Tibial nerve (tissue), 4 donors: Measurements from ENCODE around the gene MBD1. TPM values are rescaled to one million over a fixed set of nuclear protein-coding genes. Genes with fewer than 3 reads are reported as not detected.
"Not testable (repeated sequence)": the region's sequence is repeated elsewhere in the genome, so short reads cannot be mapped to it uniquely, and the experiment has no call there.

Source experiments
- DNase-seq, 2 donors: peaks; one replicate each; pipeline ENCODE4 v3.0.0-alpha.2; 2019; ENCODE audit warnings: low spot score in 2 of 2
- H3K27ac ChIP-seq, 4 donors: fragments of 200-600 bp; sonication (generic) in 3 of 4; one replicate each; pipeline ENCODE4 v1.5.1; 2017 to 2019; ENCODE audit warnings: mild to moderate bottlenecking in 1 of 4
- H3K27me3 ChIP-seq, 2 donors: fragments of 200-600 bp; sonication (generic) in 1 of 2; one replicate each; pipeline versions ENCODE4 v1.5.1 to v1.6.0; 2017 to 2019
- H3K36me3 ChIP-seq, 3 donors: fragments of 200-600 bp; sonication (generic); one replicate each; pipeline ENCODE4 v1.5.1; 2018 to 2019
- H3K4me1 ChIP-seq, 4 donors: fragments of 200-600 bp; sonication (generic) in 3 of 4; one replicate each; pipeline ENCODE4 v1.5.1; 2017 to 2019
- H3K4me3 ChIP-seq, 4 donors: fragments of 200-600 bp; sonication (generic) in 3 of 4; one replicate each; pipeline ENCODE4 v1.5.1; 2017 to 2019; ENCODE audit warnings: mild to moderate bottlenecking in 1 of 4, moderate library complexity in 1 of 4
- H3K9me3 ChIP-seq, 4 donors: fragments of 200-600 bp; sonication (generic) in 3 of 4; one replicate each; pipeline ENCODE4 v1.5.1; 2017 to 2019
- CTCF ChIP-seq, 5 experiments: fragments of 200-600 bp in 3 of 5; fragments of 450-650 bp in 2 of 5; sonication (generic) in 3 of 5; IDR thresholded peaks; one replicate each; pipeline ENCODE4 v1.5.1; 2016 to 2019; ENCODE audit warnings: antibody characterized with exemption in 5 of 5, mild to moderate bottlenecking in 3 of 5, moderate library complexity in 2 of 5
- EP300 ChIP-seq, 2 donors: sonication (generic); formaldehyde crosslinking; IDR thresholded peaks; one replicate each; pipeline ENCODE4 v1.6.1; 2017; ENCODE audit warnings: antibody characterized with exemption in 2 of 2, mild to moderate bottlenecking in 1 of 2
- POLR2A ChIP-seq, 2 donors: fragments of 450-650 bp; IDR thresholded peaks; one replicate each; pipeline ENCODE4 v1.6.1; 2017; ENCODE audit warnings: antibody characterized with exemption in 2 of 2, mild to moderate bottlenecking in 2 of 2, moderate library complexity in 2 of 2
- WGBS, 2 donors: methylation state at CpG; one replicate each; pipeline ENCODE4 v1.1.5; 2018; 5-methylcytosine and 5-hydroxymethylcytosine counted together
- small RNA-seq: library from RNA; depleted of rRNA; stranded (forward); fragments of <200 nt; gene quantifications from one replicate; pipeline ENCODE3, GENCODE V24; 2016
- total RNA-seq, 4 donors: library from RNA; depleted of rRNA; stranded (reverse); fragments of >200 nt; gene quantifications; one replicate each; pipeline ENCODE4 v1.1.0, GENCODE V29; 2016

The MBD1 gene
- total RNA-seq, 4 donors from 2014 or later, result 69.3 to 103 (median 85.7) TPM

- Histone ChIP-seq H3K4me3 (no peak overlapping the region), H3K27me3 (no peaks in the 10 kb centered on the region), H3K27ac (no peak overlapping the region), H3K36me3 (no peaks in the 10 kb centered on the region), H3K9me3 (no peaks in the 10 kb centered on the region), H3K4me1 (no peaks in the 10 kb centered on the region)
- TF ChIP-seq CTCF (IDR thresholded peaks at IDR 0.05), result no peak
- no peak for TF ChIP-seq EP300 (IDR thresholded peaks at IDR 0.05)
- TF ChIP-seq POLR2A (IDR thresholded peaks at IDR 0.05), result no peak
- no peak for DNase-seq
Observed at GRCh38 chr18:50247561-50247960, 33.8 kb downstream of the MBD1 start.

GRCh38 chr18:50241768-50242167, 39.6 kb downstream of the MBD1 start:
- not testable (repeated sequence) for H3K27me3 ChIP-seq, H3K4me3 ChIP-seq, H3K27ac ChIP-seq, H3K4me1 ChIP-seq, DNase-seq, H3K36me3 ChIP-seq
- 75 to 81% methylated on average over 8 of the region's 8 CpGs for WGBS, 2 donors
- peaks cover 0 to 17% (median 0%) of the 10 kb centered on the region in 4 donors for H3K9me3 ChIP-seq

- Histone ChIP-seq H3K36me3 (peaks cover 0 to 6% (median 0%) of the 10 kb centered on the region in 3 donors), H3K9me3 (peaks cover 0 to 17% (median 0%) of the 10 kb centered on the region in 4 donors), H3K4me3 (no peak overlapping the region), H3K4me1 (no peaks in the 10 kb centered on the region), H3K27me3 (no peaks in the 10 kb centered on the region), H3K27ac (no peak overlapping the region)
- WGBS, 2 donors, result 86 to 89% methylated on average over 3 of the region's 3 CpGs
- DNase-seq, result no peak
- TF ChIP-seq EP300 (IDR thresholded peaks at IDR 0.05) (no peak), CTCF (IDR thresholded peaks at IDR 0.05) (no peak), POLR2A (IDR thresholded peaks at IDR 0.05) (no peak)
Observed at GRCh38 chr18:50240080-50240563, 41.2 kb downstream of the MBD1 start.

- no peak overlapping the region for H3K27ac ChIP-seq
- no peaks in the 10 kb centered on the region for H3K4me1 ChIP-seq
- TF ChIP-seq CTCF (IDR thresholded peaks at IDR 0.05) (no peak), POLR2A (IDR thresholded peaks at IDR 0.05) (no peak), EP300 (IDR thresholded peaks at IDR 0.05) (no peak)
- H3K9me3 ChIP-seq, result no peaks in the 10 kb centered on the region
- peaks cover 0 to 8% (median 0%) of the 10 kb centered on the region in 3 donors for H3K36me3 ChIP-seq
- DNase-seq, result no peak
- H3K4me3 ChIP-seq, result no peak overlapping the region
- WGBS, 2 donors, result 40 to 41% methylated on average over 2 of the region's 2 CpGs
- H3K27me3 ChIP-seq, result no peaks in the 10 kb centered on the region
Observed at GRCh38 chr18:50232419-50232818, 48.9 kb downstream of the MBD1 start.

- H3K4me3 ChIP-seq, result no peak overlapping the region
- no peak for TF ChIP-seq EP300 (IDR thresholded peaks at IDR 0.05)
- no peak for TF ChIP-seq CTCF (IDR thresholded peaks at IDR 0.05)
- TF ChIP-seq POLR2A (IDR thresholded peaks at IDR 0.05), result no peak
- H3K36me3 ChIP-seq, result peaks cover 0 to 8% (median 0%) of the 10 kb centered on the region in 3 donors
- no peaks in the 10 kb centered on the region for H3K27me3 ChIP-seq
- H3K27ac ChIP-seq, result no peak overlapping the region
- 72 to 80% methylated on average over 4 of the region's 4 CpGs for WGBS, 2 donors
- H3K4me1 ChIP-seq, result no peaks in the 10 kb centered on the region
- no peak for DNase-seq
- H3K9me3 ChIP-seq, result no peaks in the 10 kb centered on the region
Observed at GRCh38 chr18:50231621-50232020, 49.7 kb downstream of the MBD1 start.

GRCh38 chr18:50220249-50220648, 61.1 kb downstream of the MBD1 start:
- not testable (repeated sequence) for H3K4me3 ChIP-seq, H3K36me3 ChIP-seq, DNase-seq, H3K27ac ChIP-seq, H3K27me3 ChIP-seq, H3K4me1 ChIP-seq
- H3K9me3 ChIP-seq, result peaks cover 0 to 30% (median 0%) of the 10 kb centered on the region in 4 donors
- 70 to 85% methylated on average over 4 of the region's 4 CpGs for WGBS, 2 donors

Small RNA genes lying within 50 kb of the gene (small RNA-seq; reads per million reads assigned to genes)
- gene RNA5SP458, result not detected

Other genes starting within 250 kb of the MBD1 start
- 10 to 100 TPM in 2 of 4 donors, 1 to 10 TPM in 2; 6.3 to 35.2 (median 10.2) TPM for gene MYO5B, start 86.4 kb downstream of the MBD1 start, total RNA-seq
- 1 to 10 TPM; 1.5 to 1.7 (median 1.6) TPM for gene CFAP53, start 15.0 kb downstream of the MBD1 start, total RNA-seq
- 100 to 1,000 TPM in 1 of 4 donors, 10 to 100 TPM in 3; 73.9 to 131 (median 81.6) TPM for gene CXXC1, start 6.2 kb upstream of the MBD1 start, total RNA-seq
- not detected for gene SKA1, start 93.5 kb upstream of the MBD1 start, total RNA-seq